Endothelial cell of umbilical vein (primary cell): Measurements from ENCODE around the gene PARP12. TPM values are rescaled to one million over a fixed set of nuclear protein-coding genes. Genes with fewer than 3 reads are reported as not detected.
"Not testable (repeated sequence)": the region's sequence is repeated elsewhere in the genome, so short reads cannot be mapped to it uniquely, and the experiment has no call there.

Experiments
- Bru-seq: library from RNA; stranded (reverse); fragments of 400-500 nt; gene quantifications from one replicate; lab custom pipeline; 2021; lab: Mats Ljungman, UMichigan
- BruChase-seq, 2 experiments: library from RNA; stranded (reverse); fragments of 400-500 nt; gene quantifications; one replicate each; lab custom pipeline; 2021; lab: Mats Ljungman, UMichigan
- BruUV-seq: library from RNA; stranded (reverse); fragments of 400-500 nt; replicated peaks from 2 replicates; lab custom pipeline; 2021; lab: Mats Ljungman, UMichigan
- CTCF ChIA-PET: fragments of 300-600, 350-600 bp; sonication (Branson Sonifier 250); formaldehyde crosslinking; loops from one replicate; lab custom pipeline; 2021; ENCODE audit warnings: antibody characterized with exemption, inconsistent platforms; lab: Charles Lee
- POLR2A ChIA-PET: fragments of 300-600, 350-600 bp; sonication (Branson Sonifier 250); formaldehyde crosslinking; loops from one replicate; lab custom pipeline; 2021; ENCODE audit warnings: antibody characterized with exemption, inconsistent platforms; lab: Charles Lee
- DNase-seq: peaks from one replicate; pipeline ENCODE4 v3.0.0-alpha.2; 2011; ENCODE audit warnings: low read depth, low spot score
- FAIRE-seq: peaks from 2 replicates; lab custom pipeline; 2011; peaks lifted over from hg19 to GRCh38; lab: Jason Lieb, UNC
- H2AFZ ChIP-seq: 2 replicates; pipeline ENCODE4 v1.6.0; 2012; ENCODE audit warnings: low read depth, low read length, control low read depth, inconsistent platforms
- H3K27ac ChIP-seq: 2 replicates; pipeline ENCODE4 v1.5.1; 2011; ENCODE audit warnings: low read depth, mild to moderate bottlenecking, control low read depth, low read length, moderate library complexity; ENCODE audit not compliant: insufficient read depth
- H3K27me3 ChIP-seq, 2 experiments: 2 replicates each; pipeline versions ENCODE4 v1.6.0 to v1.6.1; 2011; ENCODE audit warnings: low read length in 2 of 2, mixed read lengths in 1 of 2; ENCODE audit not compliant: control insufficient read depth in 2 of 2, insufficient read depth in 2 of 2
- H3K36me3 ChIP-seq, 2 experiments: 2 replicates in 1 of 2; 3 replicates in 1 of 2; pipeline ENCODE4 v1.5.1; 2011; ENCODE audit warnings: low read length in 2 of 2, mild to moderate bottlenecking in 1 of 2, moderate library complexity in 1 of 2; ENCODE audit not compliant: control insufficient read depth in 2 of 2, insufficient read depth in 2 of 2; ENCODE audit errors: extremely low read depth in 1 of 2
- H3K4me1 ChIP-seq: 3 replicates; pipeline ENCODE4 v1.5.1; 2011; ENCODE audit warnings: mild to moderate bottlenecking, low read length; ENCODE audit not compliant: control insufficient read depth, insufficient read depth; ENCODE audit errors: extremely low read depth
- H3K4me2 ChIP-seq: 2 replicates; pipeline ENCODE4 v1.6.1; 2011; ENCODE audit warnings: low read length, control low read depth, mixed read lengths; ENCODE audit not compliant: insufficient read depth
- H3K4me3 ChIP-seq, 3 experiments: fragments of 200-600 bp in 1 of 3; sonication (generic), shearing (Covaris generic) in 1 of 3; replicated peaks in 1 of 3; 2 replicates each; pipeline ENCODE4 v1.5.1; 2011 to 2016; ENCODE audit warnings: control low read depth in 3 of 3, low read length in 3 of 3, mild to moderate bottlenecking in 2 of 3, inconsistent platforms in 1 of 3, low read depth in 1 of 3, moderate library complexity in 1 of 3; ENCODE audit not compliant: insufficient read depth in 1 of 3
- H3K79me2 ChIP-seq: 2 replicates; pipeline ENCODE4 v1.6.0; 2012; ENCODE audit warnings: low read length, inconsistent platforms; ENCODE audit not compliant: control insufficient read depth, insufficient read depth
- H3K9ac ChIP-seq: replicated peaks from 2 replicates; pipeline ENCODE3; 2011; ENCODE audit warnings: low read length, control low read depth; ENCODE audit not compliant: insufficient read depth; ENCODE audit errors: extremely low read depth
- H3K9me1 ChIP-seq: replicated peaks from 3 replicates; pipeline ENCODE4 v1.6.0; 2011; ENCODE audit warnings: mild to moderate bottlenecking, low read length; ENCODE audit not compliant: control insufficient read depth, insufficient read depth; ENCODE audit errors: extremely low read depth
- H3K9me3 ChIP-seq: replicated peaks from 2 replicates; pipeline ENCODE4 v1.5.1; 2012; ENCODE audit warnings: low read length, inconsistent platforms; ENCODE audit not compliant: control insufficient read depth, insufficient read depth
- H4K20me1 ChIP-seq: replicated peaks from 2 replicates; pipeline ENCODE3; 2011; ENCODE audit warnings: mild to moderate bottlenecking, low read length; ENCODE audit not compliant: control insufficient read depth, insufficient read depth; ENCODE audit errors: extremely low read depth
- EZH2 ChIP-seq: IDR thresholded peaks from 2 replicates; pipeline ENCODE4 v1.6.1; 2012; ENCODE audit warnings: borderline replicate concordance, low read depth, mild to moderate bottlenecking, moderate library complexity, low read length, inconsistent platforms; ENCODE audit not compliant: severe bottlenecking
- FOS ChIP-seq: IDR thresholded peaks from 2 replicates; pipeline ENCODE4 v1.6.1; 2011; ENCODE audit warnings: mild to moderate bottlenecking, low read length, moderate library complexity, borderline replicate concordance; ENCODE audit not compliant: insufficient read depth
- GATA2 ChIP-seq: IDR thresholded peaks from 2 replicates; pipeline ENCODE4 v1.7.0; 2011; ENCODE audit warnings: low read depth, mild to moderate bottlenecking, moderate library complexity, mixed read lengths, low read length; ENCODE audit not compliant: insufficient read length, insufficient read depth
- JUN ChIP-seq: IDR thresholded peaks from 2 replicates; pipeline ENCODE4 v1.6.1; 2011; ENCODE audit warnings: borderline replicate concordance, low read depth; ENCODE audit not compliant: insufficient read length, insufficient read depth
- MYC ChIP-seq: IDR thresholded peaks from one replicate; pipeline ENCODE4 v1.6.1; 2011; ENCODE audit warnings: mild to moderate bottlenecking, low read depth, low read length
- POLR2A ChIP-seq: IDR thresholded peaks from 2 replicates; pipeline ENCODE4 v1.6.1; 2012; ENCODE audit warnings: low read depth, mild to moderate bottlenecking, control low read depth, low read length
- POLR2AphosphoS5 ChIP-seq: IDR thresholded peaks from 2 replicates; pipeline ENCODE4 v1.6.1; 2012; ENCODE audit warnings: low read depth, mild to moderate bottlenecking, control low read depth, low read length, moderate library complexity; ENCODE audit not compliant: insufficient read depth
- dilution Hi-C: fragments of 300-500 bp; cut with MboI; formaldehyde crosslinking; loops from one replicate; pipeline ENCODE4 v1.15.0; 2019; ENCODE audit warnings: low sequenced_read_pairs; ENCODE audit not compliant: extremely low pct_ligation_motif_present
- intact Hi-C: fragments of 100-400 bp; cut with micrococcal nuclease; formaldehyde crosslinking; loops from one replicate; pipeline ENCODE4 v1.10.0; 2022
- long read RNA-seq: library from polyadenylated mRNA; stranded (forward); transcript quantifications from one replicate; pipeline ENCODE4 v2.0.0, GENCODE V29; 2021
- polyA minus RNA-seq, 3 experiments: library from RNA; depleted of rRNA, polyadenylated mRNA; stranded (reverse); fragments of >200 nt; gene quantifications; 1 replicate in 1 of 3; 2 replicates in 2 of 3; pipeline ENCODE4 v1.2.3, GENCODE V29; 2011
- polyA plus RNA-seq, 4 experiments: library from polyadenylated mRNA; depleted of rRNA in 3 of 4; stranded (reverse) in 3 of 4; unstranded in 1 of 4; fragments of >200 nt; gene quantifications; 2 replicates each; pipeline versions ENCODE4 v1.2.1 to v1.2.3, GENCODE V29; 2011 to 2012; ENCODE audit warnings: missing spikeins in 1 of 4
- total RNA-seq: library from RNA; stranded (reverse); gene quantifications from 2 replicates; pipeline ENCODE4 v1.2.3, GENCODE V29; 2021
- TF ChIP-seq, protein P1 (sequence below): IDR thresholded peaks from 2 replicates; pipeline ENCODE4 v1.6.1; 2011; ENCODE audit not compliant: insufficient read depth, insufficient read length
- TF ChIP-seq, protein P2 (sequence below), 2 donors: IDR thresholded peaks; 1 replicate in 1 of 2; 2 replicates in 1 of 2; pipeline ENCODE4 v1.5.1; 2011; ENCODE audit warnings: low read length in 2 of 2, mild to moderate bottlenecking in 2 of 2, moderate library complexity in 2 of 2, control low read depth in 1 of 2, inconsistent platforms in 1 of 2, low read depth in 1 of 2; ENCODE audit not compliant: insufficient read depth in 1 of 2; ENCODE audit errors: extremely low read depth in 1 of 2

The PARP12 gene, protein sequence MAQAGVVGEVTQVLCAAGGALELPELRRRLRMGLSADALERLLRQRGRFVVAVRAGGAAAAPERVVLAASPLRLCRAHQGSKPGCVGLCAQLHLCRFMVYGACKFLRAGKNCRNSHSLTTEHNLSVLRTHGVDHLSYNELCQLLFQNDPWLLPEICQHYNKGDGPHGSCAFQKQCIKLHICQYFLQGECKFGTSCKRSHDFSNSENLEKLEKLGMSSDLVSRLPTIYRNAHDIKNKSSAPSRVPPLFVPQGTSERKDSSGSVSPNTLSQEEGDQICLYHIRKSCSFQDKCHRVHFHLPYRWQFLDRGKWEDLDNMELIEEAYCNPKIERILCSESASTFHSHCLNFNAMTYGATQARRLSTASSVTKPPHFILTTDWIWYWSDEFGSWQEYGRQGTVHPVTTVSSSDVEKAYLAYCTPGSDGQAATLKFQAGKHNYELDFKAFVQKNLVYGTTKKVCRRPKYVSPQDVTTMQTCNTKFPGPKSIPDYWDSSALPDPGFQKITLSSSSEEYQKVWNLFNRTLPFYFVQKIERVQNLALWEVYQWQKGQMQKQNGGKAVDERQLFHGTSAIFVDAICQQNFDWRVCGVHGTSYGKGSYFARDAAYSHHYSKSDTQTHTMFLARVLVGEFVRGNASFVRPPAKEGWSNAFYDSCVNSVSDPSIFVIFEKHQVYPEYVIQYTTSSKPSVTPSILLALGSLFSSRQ
- total RNA-seq (52.2 and 65.4 TPM in 2 replicates), polyA plus RNA-seq (83.2 and 89.1 TPM in 2 replicates), polyA minus RNA-seq (71.4 and 86.8 TPM in 2 replicates), Bru-seq, nascent RNA (percentile 87 among the genes with signal in this experiment), BruChase-seq, experiment 1, labeled RNA remaining after a 6-hour chase (percentile 84 among the genes with signal in this experiment), BruChase-seq, experiment 2, labeled RNA remaining after a 2-hour chase (percentile 94 among the genes with signal in this experiment)
- 62.3 and 62.8 TPM in 2 replicates for polyA plus RNA-seq (2011; cell fraction: cytosol; rRNA removed)
- polyA plus RNA-seq (2011; cell fraction: nucleus; rRNA removed): 147 and 151 TPM in 2 replicates
- polyA plus RNA-seq (2012): 51.6 and 58.8 TPM in 2 replicates
- 30.9 TPM for polyA minus RNA-seq (2011; cell fraction: cytosol; rRNA and poly(A)+ RNA removed)
- polyA minus RNA-seq (2011; cell fraction: nucleus; rRNA and poly(A)+ RNA removed): 59.9 and 68.6 TPM in 2 replicates
- long read RNA-seq, transcript PARP12-201 (12 exons, 3,796 nt): major isoform, 25 of 80 reads
- long read RNA-seq, partial matches to known transcripts: 25 of 80 reads
- long read RNA-seq, other reads (novel, unspliced or antisense): 29 of 80 reads

DNA sequence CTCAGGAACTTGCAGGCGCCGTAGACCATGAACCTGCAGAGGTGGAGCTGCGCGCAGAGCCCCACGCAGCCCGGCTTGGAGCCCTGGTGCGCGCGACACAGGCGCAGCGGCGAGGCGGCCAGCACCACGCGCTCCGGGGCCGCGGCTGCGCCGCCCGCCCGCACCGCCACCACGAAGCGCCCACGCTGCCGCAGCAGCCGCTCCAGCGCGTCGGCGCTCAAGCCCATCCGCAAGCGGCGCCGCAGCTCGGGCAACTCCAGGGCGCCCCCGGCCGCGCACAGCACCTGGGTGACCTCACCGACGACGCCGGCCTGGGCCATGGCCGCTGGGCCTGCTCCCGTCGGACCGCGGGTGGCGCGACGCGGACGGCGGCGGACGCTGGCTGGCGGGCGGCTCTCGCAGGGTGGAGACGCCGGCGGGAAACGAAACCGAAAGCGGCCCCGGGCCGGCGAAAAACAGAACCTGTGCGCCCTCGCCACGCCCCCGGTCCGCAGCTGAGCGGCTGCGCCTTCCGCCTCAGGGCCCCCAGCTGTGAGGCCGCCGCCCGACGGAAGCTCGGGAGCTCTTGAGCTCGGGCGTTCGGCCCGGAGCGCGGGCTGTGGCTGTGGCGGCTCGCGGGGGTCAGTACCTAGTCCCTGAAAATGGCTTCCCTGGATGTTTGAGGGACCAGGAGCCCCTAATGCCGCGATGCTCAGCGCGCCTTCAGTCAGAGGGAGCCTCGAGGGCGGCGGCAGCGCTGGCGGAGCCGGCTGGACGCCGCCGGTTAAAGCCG lies at the start of gene PARP12:
PARP12 (minus strand) TSS at position 424 of the 772 bp plus-strand sequence; CDS start at position 320, 104 bp downstream.
- no peaks in the 10 kb centered on the region for H4K20me1 ChIP-seq
- CTCF ChIA-PET: interaction anchor here (0.9 to 10.0 kb wide), 2 partner anchors 22 to 146 kb away, joined by 3 to 66 read pairs; no protein-coding TSS in a partner anchor
- peak within 1 kb of the TSS; percentile 53 to 77 (median 71) for H3K4me3 ChIP-seq
- H3K27me3 ChIP-seq: no peaks in the 10 kb centered on the region
- peaks cover 36% of the 10 kb centered on the region for H3K4me1 ChIP-seq
- DNase-seq: peak; percentile 85
- H3K36me3 ChIP-seq: peaks cover 0 to 1% of the 10 kb centered on the region in 2 experiments
- dilution Hi-C loops (no loop called here), intact Hi-C loops (loop anchor here (10.0 kb wide), 1 partner anchor 262 kb away; no protein-coding TSS in a partner anchor)
- POLR2A ChIA-PET: interaction anchor here (0.6 to 1.3 kb wide), 3 partner anchors 24 to 860 kb away, joined by 3 to 4 read pairs (median 3); no protein-coding TSS in a partner anchor
- H2AFZ ChIP-seq: peak within 1 kb of the TSS; percentile 95
- no TSS peak for BruUV-seq
- peak within 1 kb of the TSS; percentile 48 for H3K4me2 ChIP-seq
- TF ChIP-seq GATA2 (no peak), FOS (peak; percentile 8), JUN (no peak), EZH2 (no peak), POLR2A (peak; percentile 64), POLR2AphosphoS5 (no peak), MYC (no peak)
- TF ChIP-seq, protein P1, sequence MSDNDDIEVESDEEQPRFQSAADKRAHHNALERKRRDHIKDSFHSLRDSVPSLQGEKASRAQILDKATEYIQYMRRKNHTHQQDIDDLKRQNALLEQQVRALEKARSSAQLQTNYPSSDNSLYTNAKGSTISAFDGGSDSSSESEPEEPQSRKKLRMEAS: no peak
- TF ChIP-seq, protein P2, sequence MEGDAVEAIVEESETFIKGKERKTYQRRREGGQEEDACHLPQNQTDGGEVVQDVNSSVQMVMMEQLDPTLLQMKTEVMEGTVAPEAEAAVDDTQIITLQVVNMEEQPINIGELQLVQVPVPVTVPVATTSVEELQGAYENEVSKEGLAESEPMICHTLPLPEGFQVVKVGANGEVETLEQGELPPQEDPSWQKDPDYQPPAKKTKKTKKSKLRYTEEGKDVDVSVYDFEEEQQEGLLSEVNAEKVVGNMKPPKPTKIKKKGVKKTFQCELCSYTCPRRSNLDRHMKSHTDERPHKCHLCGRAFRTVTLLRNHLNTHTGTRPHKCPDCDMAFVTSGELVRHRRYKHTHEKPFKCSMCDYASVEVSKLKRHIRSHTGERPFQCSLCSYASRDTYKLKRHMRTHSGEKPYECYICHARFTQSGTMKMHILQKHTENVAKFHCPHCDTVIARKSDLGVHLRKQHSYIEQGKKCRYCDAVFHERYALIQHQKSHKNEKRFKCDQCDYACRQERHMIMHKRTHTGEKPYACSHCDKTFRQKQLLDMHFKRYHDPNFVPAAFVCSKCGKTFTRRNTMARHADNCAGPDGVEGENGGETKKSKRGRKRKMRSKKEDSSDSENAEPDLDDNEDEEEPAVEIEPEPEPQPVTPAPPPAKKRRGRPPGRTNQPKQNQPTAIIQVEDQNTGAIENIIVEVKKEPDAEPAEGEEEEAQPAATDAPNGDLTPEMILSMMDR (IDR thresholded peaks at IDR 0.05; ENCODE audit: extremely low read depth in 1 of 2, insufficient read depth in 1 of 2, low read depth in 1 of 2, low read length in 2 of 2): no peak
- no peaks in the 10 kb centered on the region for H3K9me1 ChIP-seq
- no peak for FAIRE-seq
- H3K79me2 ChIP-seq: peaks cover 32% of the 10 kb centered on the region
- H3K9me3 ChIP-seq: peaks cover 6% of the 10 kb centered on the region
- peak within 1 kb of the TSS; percentile 82 for H3K9ac ChIP-seq
- peak within 1 kb of the TSS; percentile 84 for H3K27ac ChIP-seq

DNA sequence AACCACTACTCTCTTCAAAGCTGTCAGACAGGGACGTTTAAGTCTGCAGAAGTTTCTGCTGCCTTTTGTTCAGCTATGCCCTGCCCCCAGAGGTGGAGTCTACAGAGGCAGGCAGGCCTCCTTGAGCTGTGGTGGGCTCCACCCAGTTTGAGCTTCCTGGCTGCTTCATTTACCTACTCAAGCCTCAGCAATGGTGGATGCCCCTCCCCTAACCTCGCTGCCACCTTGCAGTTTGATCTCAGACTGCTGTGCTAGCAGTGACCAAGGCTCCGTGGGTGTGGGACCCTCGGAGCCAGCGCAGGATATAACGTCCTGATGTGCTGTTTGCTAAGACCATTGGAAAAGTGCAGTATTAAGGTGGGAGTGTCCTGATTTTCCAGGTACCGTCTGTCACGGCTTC lies 46.0 kb upstream of the PARP12 start:
- H3K79me2 ChIP-seq, H3K27ac ChIP-seq, H4K20me1 ChIP-seq, intact Hi-C loops, H3K9ac ChIP-seq, H3K4me2 ChIP-seq, H3K4me3 ChIP-seq, H3K9me1 ChIP-seq, DNase-seq, POLR2A ChIA-PET, FAIRE-seq, H3K9me3 ChIP-seq, CTCF ChIA-PET, dilution Hi-C loops, H2AFZ ChIP-seq, BruUV-seq, H3K27me3 ChIP-seq, H3K4me1 ChIP-seq, H3K36me3 ChIP-seq: not testable (repeated sequence)
